ENCODE measurements around the gene TRAF6.
A peak's percentile ranks its signal among the peaks of the same experiment; 100 is the strongest.

TRAF6 gene

GRCh38 chr11:36450110-36450572 lies 59.9 kb downstream of the TRAF6 start:
- no peaks in the 10 kb centered on the region for H3K9me3 ChIP-seq (ENCODE audit: insufficient read depth, low read length, severe bottlenecking)
- H3K79me2 ChIP-seq (ENCODE audit: insufficient read depth, low read length): no peaks in the 10 kb centered on the region
- H3K9ac ChIP-seq (ENCODE audit: low read depth, low read length): no peak overlapping the region
- peak; percentile 38; the same call in 2 of the 3 replicates for ATAC-seq (ENCODE audit: insufficient read depth, low read depth)
- H3K27ac ChIP-seq (ENCODE audit: low read length): no peak overlapping the region
- H2AFZ ChIP-seq (ENCODE audit: low read depth, low read length): peak overlapping the region; percentile 42; the same call in 1 of the 2 replicates
- no peak for TF ChIP-seq EZH2 (IDR thresholded peaks at IDR 0.05; ENCODE audit: borderline replicate concordance, low read depth, low read length, severe bottlenecking)
- TF ChIP-seq CTCF (IDR thresholded peaks at IDR 0.05; ENCODE audit: borderline replicate concordance, extremely low read depth, low read length, poor library complexity, severe bottlenecking): no peak
- DNase-seq: no peak
- peaks cover 35% of the 10 kb centered on the region for H3K27me3 ChIP-seq (ENCODE audit: insufficient read depth, low read length, poor library complexity)
- peaks cover 23% of the 10 kb centered on the region for H4K20me1 ChIP-seq (ENCODE audit: insufficient read depth, low read length)
- H3K4me3 ChIP-seq (ENCODE audit: low read depth in 1 of 2, low read length in 2 of 2): peak overlapping the region in 1 of 2 experiments; percentile 42; a peak in 2 of 4 replicates
- no peaks in the 10 kb centered on the region for H3K36me3 ChIP-seq (ENCODE audit: insufficient read depth, low read length)
- peaks cover 51% of the 10 kb centered on the region for H3K4me1 ChIP-seq (ENCODE audit: insufficient read depth, low read length)
- peak overlapping the region; percentile 64 for H3K4me2 ChIP-seq (ENCODE audit: insufficient read depth, low read length)

GRCh38 chr11:36449561-36450096 lies 60.4 kb downstream of the TRAF6 start:
- H3K9me3 ChIP-seq (ENCODE audit: insufficient read depth, low read length, severe bottlenecking): no peaks in the 10 kb centered on the region
- peaks cover 48% of the 10 kb centered on the region for H3K4me1 ChIP-seq (ENCODE audit: insufficient read depth, low read length)
- H3K9ac ChIP-seq (ENCODE audit: low read depth, low read length): no peak overlapping the region
- peaks cover 37% of the 10 kb centered on the region for H3K27me3 ChIP-seq (ENCODE audit: insufficient read depth, low read length, poor library complexity)
- H2AFZ ChIP-seq (ENCODE audit: low read depth, low read length): no peak overlapping the region
- DNase-seq: no peak
- no peak for TF ChIP-seq CTCF (IDR thresholded peaks at IDR 0.05; ENCODE audit: borderline replicate concordance, extremely low read depth, low read length, poor library complexity, severe bottlenecking)
- no peak for TF ChIP-seq EZH2 (IDR thresholded peaks at IDR 0.05; ENCODE audit: borderline replicate concordance, low read depth, low read length, severe bottlenecking)
- H3K79me2 ChIP-seq (ENCODE audit: insufficient read depth, low read length): no peaks in the 10 kb centered on the region
- peaks cover 19% of the 10 kb centered on the region for H4K20me1 ChIP-seq (ENCODE audit: insufficient read depth, low read length)
- H3K36me3 ChIP-seq (ENCODE audit: insufficient read depth, low read length): no peaks in the 10 kb centered on the region
- no peak overlapping the region for H3K27ac ChIP-seq (ENCODE audit: low read length)
- peak overlapping the region; percentile 64 for H3K4me2 ChIP-seq (ENCODE audit: insufficient read depth, low read length)
- ATAC-seq (ENCODE audit: insufficient read depth, low read depth): no peak
- peak overlapping the region in 1 of 2 experiments; percentile 42; a peak in 2 of 4 replicates for H3K4me3 ChIP-seq (ENCODE audit: low read depth in 1 of 2, low read length in 2 of 2)

- Histone ChIP-seq H3K79me2 (ENCODE audit: insufficient read depth, low read length) (no peaks in the 10 kb centered on the region), H3K9me3 (ENCODE audit: insufficient read depth, low read length, severe bottlenecking) (no peaks in the 10 kb centered on the region), H2AFZ (ENCODE audit: low read depth, low read length) (no peak overlapping the region), H3K27ac (ENCODE audit: low read length) (no peak overlapping the region), H3K4me2 (ENCODE audit: insufficient read depth, low read length) (no peak overlapping the region), H4K20me1 (ENCODE audit: insufficient read depth, low read length) (peaks cover 11% of the 10 kb centered on the region), H3K4me1 (ENCODE audit: insufficient read depth, low read length) (peaks cover 32% of the 10 kb centered on the region), H3K36me3 (ENCODE audit: insufficient read depth, low read length) (no peaks in the 10 kb centered on the region), H3K9ac (ENCODE audit: low read depth, low read length) (no peak overlapping the region), H3K27me3 (ENCODE audit: insufficient read depth, low read length, poor library complexity) (peaks cover 51% of the 10 kb centered on the region), H3K4me3 (ENCODE audit: low read depth in 1 of 2, low read length in 2 of 2) (no peak overlapping the region)
- TF ChIP-seq CTCF (IDR thresholded peaks at IDR 0.05; ENCODE audit: borderline replicate concordance, extremely low read depth, low read length, poor library complexity, severe bottlenecking) (no peak), EZH2 (IDR thresholded peaks at IDR 0.05; ENCODE audit: borderline replicate concordance, low read depth, low read length, severe bottlenecking) (no peak)
- ATAC-seq (ENCODE audit: insufficient read depth, low read depth): no peak
- no peak for DNase-seq
Observed at GRCh38 chr11:36447947-36448346, 62.1 kb downstream of the TRAF6 start.
